Subcutaneous abdominal adipose tissue (tissue), 5 donors: Measurements from ENCODE around the gene FFAR1.

Experiments used
- H3K27ac ChIP-seq: one replicate; pipeline ENCODE4 v1.7.0; 2013; ENCODE audit warnings: low read depth, mild to moderate bottlenecking, inconsistent platforms, low read length, moderate library complexity
- H3K27me3 ChIP-seq, 5 donors: one replicate each; pipeline ENCODE4 v1.7.0; 2013; ENCODE audit warnings: low read length in 5 of 5, inconsistent platforms in 1 of 5; ENCODE audit not compliant: control insufficient read depth in 5 of 5, insufficient read depth in 4 of 5
- H3K36me3 ChIP-seq, 5 donors: one replicate each; pipeline ENCODE4 v1.7.0; 2013; ENCODE audit warnings: low read length in 5 of 5; ENCODE audit not compliant: control insufficient read depth in 5 of 5, insufficient read depth in 5 of 5
- H3K4me1 ChIP-seq, 5 donors: one replicate each; pipeline ENCODE4 v1.7.0; 2013; ENCODE audit warnings: low read length in 5 of 5, mild to moderate bottlenecking in 3 of 5, moderate library complexity in 1 of 5; ENCODE audit not compliant: control insufficient read depth in 5 of 5, insufficient read depth in 5 of 5
- H3K4me3 ChIP-seq, 5 donors: one replicate each; pipeline ENCODE4 v1.7.0; 2013; ENCODE audit warnings: low read length in 5 of 5, low read depth in 1 of 5
- H3K9ac ChIP-seq, 5 donors: one replicate each; pipeline ENCODE4 v1.7.0; 2013; ENCODE audit warnings: low read length in 5 of 5, mild to moderate bottlenecking in 4 of 5, moderate library complexity in 3 of 5
- H3K9me3 ChIP-seq, 5 donors: one replicate each; pipeline ENCODE4 v1.7.0; 2013; ENCODE audit warnings: low read length in 5 of 5; ENCODE audit not compliant: control insufficient read depth in 5 of 5
- donor health status: healthy.
- donor health status: healthy.
- donor health status: healthy.
- donor health status: healthy.
- donor health status: healthy.

Gene FFAR1

DNA sequence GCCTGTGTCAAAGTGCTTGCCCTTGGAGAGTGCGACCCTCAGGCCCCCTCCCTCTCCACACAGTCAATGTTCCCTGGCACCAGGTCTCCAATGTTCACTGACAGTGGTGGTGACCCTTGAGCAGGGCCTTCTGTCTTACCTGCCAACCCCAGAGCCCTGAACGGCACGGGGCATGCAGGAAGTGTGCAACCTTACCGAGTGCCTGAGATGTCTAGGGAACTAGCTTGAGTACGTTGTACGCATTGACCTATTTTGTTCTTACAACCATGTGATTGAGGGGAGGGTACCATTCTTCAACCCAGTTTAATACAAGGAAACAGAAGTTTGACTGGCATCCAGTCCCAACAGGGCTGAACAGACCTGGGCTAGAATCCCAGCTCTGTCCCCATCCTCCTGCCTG lies 42.5 kb upstream of the FFAR1 start:
- Histone ChIP-seq H3K36me3 (no peaks in the 10 kb centered on the region), H3K27me3 (peaks cover 5 to 27% (median 9%) of the 10 kb centered on the region in 5 donors), H3K4me1 (peaks cover 0 to 7% (median 0%) of the 10 kb centered on the region in 5 donors), H3K9me3 (no peaks in the 10 kb centered on the region), H3K4me3 (no peak overlapping the region), H3K27ac (no peak overlapping the region), H3K9ac (no peak overlapping the region)

DNA sequence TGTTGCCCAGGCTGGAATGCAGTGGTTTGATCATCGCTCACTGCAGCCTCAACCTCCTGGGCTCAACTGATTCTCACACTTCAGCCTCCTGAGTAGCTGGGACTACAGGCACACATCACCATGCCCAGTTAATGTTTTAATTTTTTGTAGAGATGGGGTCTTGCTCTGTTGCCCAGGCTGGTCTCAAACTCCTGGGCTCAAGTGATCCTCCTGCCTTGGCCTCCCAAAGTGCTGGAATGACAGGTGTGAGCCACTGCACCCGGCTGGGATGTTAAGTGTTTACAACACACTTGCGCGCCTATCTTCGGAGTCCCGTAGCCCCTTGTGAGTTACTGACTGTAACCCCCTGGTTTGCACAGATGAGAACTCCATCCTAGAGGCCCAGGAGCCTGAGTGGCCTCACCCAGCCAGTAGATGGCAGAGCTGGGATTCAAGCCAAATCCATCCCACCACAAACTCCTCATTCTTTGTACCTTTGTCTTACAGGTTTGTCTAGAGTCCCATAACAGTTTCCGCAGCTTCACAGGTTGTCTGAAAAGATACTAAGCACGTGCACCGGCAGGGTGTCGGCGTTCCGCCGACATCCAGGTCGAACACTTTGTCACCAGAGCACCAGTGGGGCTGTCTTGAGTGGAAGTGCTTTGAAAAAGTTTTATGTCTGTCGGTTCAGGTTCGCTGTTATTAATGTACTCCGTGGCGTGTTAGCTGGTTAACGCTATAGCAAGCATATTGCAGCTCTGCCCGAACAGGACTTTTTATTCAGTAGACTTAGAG lies 41.0 kb upstream of the FFAR1 start:
- peaks cover 2 to 23% (median 5%) of the 10 kb centered on the region in 5 donors for H3K27me3 ChIP-seq
- H3K4me3 ChIP-seq, result no peak overlapping the region
- no peak overlapping the region for H3K27ac ChIP-seq
- H3K9ac ChIP-seq, result no peak overlapping the region
- no peaks in the 10 kb centered on the region for H3K9me3 ChIP-seq
- peaks cover 0 to 7% (median 0%) of the 10 kb centered on the region in 5 donors for H3K4me1 ChIP-seq
- no peaks in the 10 kb centered on the region for H3K36me3 ChIP-seq

DNA sequence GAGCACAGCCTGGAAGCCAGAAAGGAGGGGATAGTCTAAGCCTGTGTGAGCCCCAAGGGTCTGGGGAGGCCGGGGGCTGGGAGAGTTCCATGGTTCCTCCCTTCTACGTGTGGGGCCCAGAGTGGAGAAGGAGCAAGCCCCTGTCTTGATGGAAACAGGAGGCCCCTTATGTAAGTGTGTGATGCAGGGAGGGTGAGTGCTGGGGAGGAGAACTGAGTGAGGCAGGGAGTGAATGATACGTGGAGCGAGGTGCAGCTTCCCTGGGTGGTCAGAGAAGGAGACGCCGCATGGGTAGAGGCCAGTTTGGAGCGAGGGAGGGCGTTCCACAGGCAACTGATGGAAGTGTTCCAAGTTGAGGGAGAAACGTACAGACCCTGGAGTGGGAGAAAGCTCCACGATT lies 39.8 kb upstream of the FFAR1 start:
- no peaks in the 10 kb centered on the region for H3K9me3 ChIP-seq
- H3K9ac ChIP-seq, result no peak overlapping the region
- H3K4me1 ChIP-seq, result peaks cover 0 to 7% (median 0%) of the 10 kb centered on the region in 5 donors
- H3K27me3 ChIP-seq, result peaks cover 2 to 17% (median 5%) of the 10 kb centered on the region in 5 donors
- H3K36me3 ChIP-seq, result no peaks in the 10 kb centered on the region
- H3K4me3 ChIP-seq, result no peak overlapping the region
- H3K27ac ChIP-seq, result no peak overlapping the region

DNA sequence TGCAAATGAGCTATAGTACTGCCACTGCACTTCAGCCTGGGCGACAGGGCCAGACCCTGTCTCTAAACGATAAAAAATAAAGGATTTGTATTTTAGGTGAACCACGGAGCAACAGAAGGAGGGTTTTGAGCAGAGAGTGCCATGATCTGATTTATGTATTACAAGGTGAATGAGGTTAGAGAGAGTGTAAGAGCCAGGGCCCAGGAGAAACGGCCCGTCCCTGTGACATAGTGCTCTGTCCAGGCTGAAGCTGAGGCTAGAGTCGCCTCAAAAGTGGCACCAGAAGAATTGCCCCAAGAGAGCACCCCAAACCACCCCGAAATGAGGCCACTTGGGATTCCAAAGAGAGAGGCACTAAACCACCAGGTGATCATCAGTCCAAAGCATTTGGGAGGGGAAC lies 38.8 kb upstream of the FFAR1 start:
- H3K27ac ChIP-seq, result no peak overlapping the region

DNA sequence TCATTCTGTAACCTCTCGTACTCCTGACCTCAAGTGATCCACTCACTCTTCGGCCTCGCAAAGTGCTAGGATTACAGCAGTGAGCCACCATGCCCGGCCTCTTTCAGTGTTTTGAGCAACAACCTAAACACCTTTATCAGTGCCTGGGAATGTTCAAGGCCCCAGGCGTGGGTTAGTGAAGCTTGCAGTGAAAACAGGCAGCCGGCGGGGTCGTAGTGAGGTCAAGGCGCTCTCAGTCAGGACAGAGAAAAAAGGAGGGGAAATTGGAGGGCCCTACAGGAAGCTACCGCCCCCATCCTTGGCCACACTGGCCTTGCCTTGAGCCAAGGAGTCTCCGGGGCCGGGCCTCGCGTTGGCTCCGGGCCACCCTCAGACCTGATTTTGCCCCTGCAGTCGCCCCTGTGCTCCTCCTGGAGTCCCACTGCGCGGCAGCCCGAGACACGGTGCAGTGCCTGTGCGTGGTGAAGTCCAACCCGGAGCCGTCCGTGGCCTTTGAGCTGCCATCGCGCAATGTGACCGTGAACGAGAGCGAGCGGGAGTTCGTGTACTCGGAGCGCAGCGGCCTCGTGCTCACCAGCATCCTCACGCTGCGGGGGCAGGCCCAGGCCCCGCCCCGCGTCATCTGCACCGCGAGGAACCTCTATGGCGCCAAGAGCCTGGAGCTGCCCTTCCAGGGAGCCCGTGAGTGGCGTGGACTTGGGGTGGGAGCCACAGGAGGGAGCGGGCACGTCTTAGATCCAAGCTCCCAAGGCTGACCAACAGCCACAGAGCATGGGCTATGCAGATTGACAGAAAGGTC lies 38.0 kb upstream of the FFAR1 start:
- no peak overlapping the region for H3K4me3 ChIP-seq
- H3K9ac ChIP-seq, result no peak overlapping the region
- no peak overlapping the region for H3K27ac ChIP-seq

More for the DNA sequence above, 38.8 kb upstream of the FFAR1 start:
- Histone ChIP-seq H3K9me3 (no peaks in the 10 kb centered on the region), H3K4me3 (no peak overlapping the region), H3K27me3 (peaks cover 3 to 17% (median 7%) of the 10 kb centered on the region in 5 donors), H3K4me1 (peaks cover 0 to 7% (median 0%) of the 10 kb centered on the region in 5 donors), H3K36me3 (no peaks in the 10 kb centered on the region), H3K9ac (no peak overlapping the region)

DNA sequence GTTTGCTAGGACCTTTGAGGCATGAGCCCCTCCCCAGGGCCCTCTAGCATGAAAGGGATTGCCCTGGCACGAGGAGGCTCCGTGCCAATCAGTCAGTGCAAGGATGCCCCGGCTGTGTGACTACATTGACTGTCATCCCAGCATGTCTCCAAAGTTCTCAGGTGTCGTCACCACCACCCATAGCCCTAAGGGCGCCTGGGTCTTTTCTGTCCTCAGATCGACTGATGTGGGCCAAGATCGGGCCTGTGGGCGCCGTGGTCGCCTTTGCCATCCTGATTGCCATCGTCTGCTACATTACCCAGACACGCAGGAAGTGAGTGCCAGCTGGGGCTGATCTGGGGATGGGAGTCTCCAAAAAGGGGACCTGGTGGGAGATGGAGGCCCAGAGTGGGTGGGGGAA lies 37.4 kb upstream of the FFAR1 start:
- peaks cover 0 to 7% (median 0%) of the 10 kb centered on the region in 5 donors for H3K4me1 ChIP-seq
- peaks cover 3 to 17% (median 5%) of the 10 kb centered on the region in 5 donors for H3K27me3 ChIP-seq
- H3K36me3 ChIP-seq, result no peaks in the 10 kb centered on the region
- no peaks in the 10 kb centered on the region for H3K9me3 ChIP-seq
- H3K27ac ChIP-seq, result no peak overlapping the region
- no peak overlapping the region for H3K4me3 ChIP-seq
- H3K9ac ChIP-seq, result no peak overlapping the region

More for the DNA sequence above, 38.0 kb upstream of the FFAR1 start:
- Histone ChIP-seq H3K9me3 (no peaks in the 10 kb centered on the region), H3K4me1 (peaks cover 0 to 7% (median 0%) of the 10 kb centered on the region in 5 donors), H3K36me3 (no peaks in the 10 kb centered on the region), H3K27me3 (peaks cover 3 to 20% (median 5%) of the 10 kb centered on the region in 5 donors)

DNA sequence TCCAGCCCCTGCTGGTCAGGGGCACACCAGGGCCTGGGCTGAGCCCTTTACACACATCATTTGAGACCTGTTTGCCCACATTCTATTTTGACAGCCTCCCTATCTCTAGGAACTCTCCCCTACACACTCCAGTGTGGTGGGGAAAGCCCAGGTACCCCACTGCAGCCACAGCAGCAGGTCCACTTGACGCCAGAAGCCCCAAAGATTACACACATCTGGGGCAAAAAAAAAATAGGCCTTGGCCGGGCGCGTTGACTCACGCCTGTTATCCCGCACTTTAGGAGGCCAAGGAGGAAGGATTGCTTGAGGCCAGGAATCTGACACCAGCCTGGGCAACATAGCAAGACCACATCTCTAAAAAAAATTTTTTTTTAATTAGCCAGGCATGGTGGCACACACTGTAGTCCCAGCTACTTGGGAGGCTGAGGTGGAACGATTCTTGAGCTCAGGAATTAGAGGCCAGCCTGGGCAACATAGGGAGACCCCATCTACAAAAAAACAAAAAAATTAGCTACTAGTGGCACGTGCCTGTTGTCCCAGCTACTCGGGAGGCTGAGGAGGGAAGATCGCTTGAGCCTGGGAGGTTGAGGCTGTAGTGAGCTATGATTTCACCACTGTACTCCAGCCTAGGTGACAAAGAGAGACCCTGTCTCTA lies 36.8 kb upstream of the FFAR1 start:
- no peak overlapping the region for H3K4me3 ChIP-seq
- no peak overlapping the region for H3K27ac ChIP-seq
- H3K9me3 ChIP-seq, result no peaks in the 10 kb centered on the region
- H3K9ac ChIP-seq, result no peak overlapping the region
- no peaks in the 10 kb centered on the region for H3K36me3 ChIP-seq
- peaks cover 0 to 7% (median 0%) of the 10 kb centered on the region in 5 donors for H3K4me1 ChIP-seq
- peaks cover 3 to 14% (median 9%) of the 10 kb centered on the region in 5 donors for H3K27me3 ChIP-seq

DNA sequence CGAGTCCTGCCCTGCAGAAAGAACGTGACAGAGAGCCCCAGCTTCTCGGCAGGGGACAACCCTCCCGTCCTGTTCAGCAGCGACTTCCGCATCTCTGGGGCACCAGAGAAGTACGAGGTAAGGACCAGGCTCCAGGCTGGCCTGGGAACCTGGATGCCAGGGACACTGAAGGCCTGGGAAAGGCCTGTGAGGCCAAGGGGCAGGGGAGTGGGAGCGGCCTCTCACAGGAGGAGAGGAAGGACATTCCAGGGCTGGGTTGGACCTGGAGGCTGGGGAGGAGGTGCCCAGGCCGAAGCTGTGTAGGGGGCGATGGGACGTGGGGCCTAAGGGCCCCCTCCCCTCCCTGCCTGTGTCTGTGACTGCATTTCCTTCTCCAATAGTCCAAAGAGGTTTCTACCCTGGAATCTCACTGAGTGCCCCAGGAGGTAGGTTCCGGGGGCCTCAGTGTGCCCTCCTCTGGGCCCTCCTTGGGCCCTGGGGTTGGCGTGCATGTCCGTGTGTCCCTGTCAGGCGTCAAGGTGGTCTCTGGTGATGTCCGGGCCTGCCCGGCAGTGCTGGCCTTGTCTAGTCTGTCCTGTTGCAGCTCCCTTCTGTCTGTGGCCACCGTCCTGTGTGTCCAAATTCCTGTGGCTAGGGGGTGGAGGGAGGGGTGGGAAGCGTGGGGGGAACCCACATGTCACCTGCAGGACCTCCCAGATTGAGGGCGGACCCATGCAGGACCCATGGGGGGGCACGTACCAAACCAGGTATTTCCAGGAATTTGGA lies 35.6 kb upstream of the FFAR1 start:
- Histone ChIP-seq H3K36me3 (no peaks in the 10 kb centered on the region), H3K4me3 (no peak overlapping the region)

DNA sequence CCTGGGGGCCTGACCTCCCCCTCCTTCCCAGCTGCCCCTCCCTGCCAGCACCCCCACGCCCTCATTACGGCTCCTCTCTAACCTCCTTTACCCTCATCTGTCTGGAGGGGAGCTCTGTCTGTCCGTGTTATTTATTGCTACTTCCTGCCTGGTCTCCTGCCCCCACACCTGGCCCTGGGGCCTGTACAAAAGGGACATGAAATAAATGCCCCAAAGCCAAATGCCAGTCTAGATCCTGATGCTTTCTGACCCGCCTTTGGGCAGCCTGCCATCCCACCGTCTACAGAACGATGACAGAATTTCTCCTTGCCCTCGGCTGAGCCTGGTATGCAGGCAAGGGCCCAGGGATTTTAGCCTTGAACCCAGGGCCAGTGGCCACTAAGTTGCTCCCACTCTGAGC lies 34.1 kb upstream of the FFAR1 start:
- H3K4me1 ChIP-seq, result peaks cover 0 to 17% (median 2%) of the 10 kb centered on the region in 5 donors
- no peak overlapping the region for H3K27ac ChIP-seq
- H3K9me3 ChIP-seq, result no peaks in the 10 kb centered on the region
- no peak overlapping the region for H3K4me3 ChIP-seq
- no peaks in the 10 kb centered on the region for H3K36me3 ChIP-seq
- no peak overlapping the region for H3K9ac ChIP-seq
- H3K27me3 ChIP-seq, result peaks cover 0 to 12% (median 4%) of the 10 kb centered on the region in 5 donors

More for the DNA sequence above, 35.6 kb upstream of the FFAR1 start:
- Histone ChIP-seq H3K9ac (no peak overlapping the region), H3K27ac (no peak overlapping the region), H3K4me1 (peaks cover 0 to 7% (median 0%) of the 10 kb centered on the region in 5 donors), H3K9me3 (no peaks in the 10 kb centered on the region), H3K27me3 (peaks cover 3 to 12% (median 9%) of the 10 kb centered on the region in 5 donors)
